Measurements from ENCODE around the gene AKAP7.
"Not testable (repeated sequence)": the region's sequence is repeated elsewhere in the genome, so short reads cannot be mapped to it uniquely, and the experiment has no call there.

Gene AKAP7

GRCh38 chr6:131258010-131258652 is 122.9 kb downstream of the AKAP7 start:
- no peak for DNase-seq

GRCh38 chr6:131258816-131259476 is 123.7 kb downstream of the AKAP7 start:
- DNase-seq, result no peak

- not testable (repeated sequence) for DNase-seq
Measured at GRCh38 chr6:131260960-131261359, 125.7 kb downstream of the AKAP7 start.

- no peak for DNase-seq
Measured at GRCh38 chr6:131262060-131262459, 126.8 kb downstream of the AKAP7 start.

GRCh38 chr6:131265939-131266338 is 130.7 kb downstream of the AKAP7 start:
- DNase-seq, result no peak

GRCh38 chr6:131268303-131268702 is 133.0 kb downstream of the AKAP7 start:
- no peak for DNase-seq

GRCh38 chr6:131269565-131270391 is 134.5 kb downstream of the AKAP7 start:
- no peak for DNase-seq

GRCh38 chr6:131270534-131270933 is 135.3 kb downstream of the AKAP7 start:
- no peak for DNase-seq

- DNase-seq, result no peak
Measured at GRCh38 chr6:131275273-131275672, 140.0 kb downstream of the AKAP7 start.

GRCh38 chr6:131277591-131277990 is 142.3 kb downstream of the AKAP7 start:
- DNase-seq, result no peak

GRCh38 chr6:131281471-131282270 is 146.4 kb downstream of the AKAP7 start:
- no peak for DNase-seq

- DNase-seq, result no peak
Measured at GRCh38 chr6:131282365-131282764, 147.1 kb downstream of the AKAP7 start.

GRCh38 chr6:131283466-131284175 is 148.4 kb downstream of the AKAP7 start:
- DNase-seq, result no peak

- DNase-seq, result no peak
Measured at GRCh38 chr6:131285548-131285947, 150.3 kb downstream of the AKAP7 start.

GRCh38 chr6:131286469-131287040 is 151.3 kb downstream of the AKAP7 start:
- no peak for DNase-seq

GRCh38 chr6:131288214-131288613 is 152.9 kb downstream of the AKAP7 start:
- no peak for DNase-seq

GRCh38 chr6:131290955-131291354 is 155.7 kb downstream of the AKAP7 start:
- no peak for DNase-seq

GRCh38 chr6:131292145-131292938 is 157.1 kb downstream of the AKAP7 start:
- DNase-seq, result no peak

- DNase-seq, result no peak
Measured at GRCh38 chr6:131293472-131293911, 158.2 kb downstream of the AKAP7 start.

- no peak for DNase-seq
Measured at GRCh38 chr6:131295081-131295480, 159.8 kb downstream of the AKAP7 start.

GRCh38 chr6:131300826-131301225 is 165.6 kb downstream of the AKAP7 start:
- not testable (repeated sequence) for DNase-seq

Measured in DMS79 treated with DMSO at 0.1 percent for 48 hours (cell line).